Neural cell (in vitro differentiated cells): ENCODE results near the gene OGA. TPM values are rescaled to one million over a fixed set of nuclear protein-coding genes. Genes with fewer than 3 reads are reported as not detected.

Source experiments
- H2AFZ ChIP-seq: fragments of 200-600, 300-800 bp; sonication (generic), shearing (Covaris generic); 2 replicates; pipeline ENCODE4 v1.6.0; 2014; ENCODE audit warnings: low read depth, mild to moderate bottlenecking, antibody characterized with exemption, low read length, moderate library complexity
- H3F3A ChIP-seq: fragments of 200-600 bp; shearing (Covaris generic); 2 replicates; pipeline ENCODE4 v1.6.1; 2016; ENCODE audit warnings: mild to moderate bottlenecking, moderate library complexity, mixed read lengths, antibody characterized with exemption, low read length; ENCODE audit not compliant: insufficient read depth, poor library complexity, severe bottlenecking
- H3K27ac ChIP-seq: fragments of 200-600, 300-800 bp; sonication (generic), shearing (Covaris generic); 2 replicates; pipeline ENCODE4 v1.5.1; 2014; ENCODE audit warnings: mild to moderate bottlenecking, low read length, moderate library complexity
- H3K27me3 ChIP-seq: fragments of 300-800, 200-600 bp; sonication (generic), shearing (Covaris generic); 2 replicates; pipeline ENCODE4 v1.6.0; 2014; ENCODE audit warnings: mild to moderate bottlenecking, low read depth, low read length, moderate library complexity; ENCODE audit not compliant: insufficient read depth
- H3K36me3 ChIP-seq: fragments of 300-800, 200-600 bp; sonication (generic), shearing (Covaris generic); 2 replicates; pipeline ENCODE4 v1.5.1; 2014; ENCODE audit warnings: mild to moderate bottlenecking, antibody characterized with exemption, low read length, moderate library complexity; ENCODE audit not compliant: insufficient read depth
- H3K4me2 ChIP-seq: fragments of 300-800, 200-600 bp; sonication (generic), shearing (Covaris generic); 2 replicates; pipeline ENCODE4 v1.6.0; 2014; ENCODE audit warnings: mild to moderate bottlenecking, low read length
- H3K4me3 ChIP-seq: fragments of 300-800, 200-600 bp; sonication (generic), shearing (Covaris generic); 2 replicates; pipeline ENCODE4 v1.5.1; 2014; ENCODE audit warnings: mild to moderate bottlenecking, low read length, moderate library complexity
- H3K79me2 ChIP-seq: fragments of 200-600 bp; shearing (Covaris generic); replicated peaks from 2 replicates; pipeline ENCODE4 v1.6.0; 2014; ENCODE audit warnings: mild to moderate bottlenecking, low read length, moderate library complexity; ENCODE audit not compliant: insufficient read depth
- H3K9ac ChIP-seq: fragments of 300-800, 200-600 bp; sonication (generic), shearing (Covaris generic); 2 replicates; pipeline ENCODE4 v1.6.1; 2016; ENCODE audit warnings: mild to moderate bottlenecking, low read length, mixed read lengths
- H3K9me2 ChIP-seq: fragments of 200-600 bp; shearing (Covaris generic); 2 replicates; pipeline ENCODE4 v1.6.1; 2016; ENCODE audit warnings: mild to moderate bottlenecking, low read length, mixed read lengths; ENCODE audit not compliant: insufficient read depth
- H3K9me3 ChIP-seq: fragments of 200-600, 300-800 bp; sonication (generic), shearing (Covaris generic); 2 replicates; pipeline ENCODE4 v1.6.1; 2016; ENCODE audit warnings: mild to moderate bottlenecking, mixed run types, low read length, moderate library complexity, mixed read lengths
- H4K20me1 ChIP-seq: fragments of 200-600 bp; shearing (Covaris generic); 2 replicates; pipeline ENCODE4 v1.6.1; 2016; ENCODE audit warnings: mild to moderate bottlenecking, mixed run types; ENCODE audit not compliant: insufficient read depth
- EP300 ChIP-seq: fragments of 450-650 bp; conservative IDR thresholded peaks from 2 replicates; pipeline ENCODE4 v1.6.1; 2014; ENCODE audit warnings: antibody characterized with exemption, mild to moderate bottlenecking, moderate library complexity; ENCODE audit not compliant: poor library complexity, severe bottlenecking
- EZH2 ChIP-seq: fragments of 200-600, 300-800 bp; shearing (Covaris generic), sonication (generic); IDR thresholded peaks from 2 replicates; pipeline ENCODE4 v1.6.1; 2014; ENCODE audit warnings: antibody characterized with exemption, low read length, borderline replicate concordance, mild to moderate bottlenecking; ENCODE audit not compliant: insufficient read depth, poor library complexity, severe bottlenecking
- MXI1 ChIP-seq: fragments of 450-650 bp; conservative IDR thresholded peaks from 2 replicates; pipeline ENCODE4 v1.6.1; 2014; ENCODE audit warnings: antibody characterized with exemption, mild to moderate bottlenecking; ENCODE audit not compliant: poor library complexity, severe bottlenecking
- POLR2AphosphoS5 ChIP-seq: IDR thresholded peaks from 2 replicates; pipeline ENCODE4 v1.6.1; 2012
- RAD21 ChIP-seq: fragments of 450-650 bp; conservative IDR thresholded peaks from 2 replicates; pipeline ENCODE4 v1.6.1; 2014; ENCODE audit warnings: antibody characterized with exemption, mild to moderate bottlenecking, moderate library complexity
- REST ChIP-seq: IDR thresholded peaks from 2 replicates; pipeline ENCODE4 v1.6.1; 2012; ENCODE audit warnings: borderline replicate concordance
- SMC3 ChIP-seq: fragments of 450-650 bp; conservative IDR thresholded peaks from 2 replicates; pipeline ENCODE4 v1.6.1; 2014; ENCODE audit warnings: antibody characterized with exemption, mild to moderate bottlenecking, moderate library complexity; ENCODE audit not compliant: poor library complexity
- TAF1 ChIP-seq: IDR thresholded peaks from 2 replicates; pipeline ENCODE4 v1.6.1; 2012; ENCODE audit warnings: low read depth
- polyA plus RNA-seq: library from polyadenylated mRNA; depleted of rRNA; stranded (reverse); fragments of >200 nt; gene quantifications from 2 replicates; pipeline ENCODE4 v1.2.3, GENCODE V29; 2014
- TF ChIP-seq, protein P1 (sequence below): fragments of 450-650 bp; IDR thresholded peaks from 2 replicates; pipeline ENCODE4 v1.5.1; 2014; ENCODE audit warnings: antibody characterized with exemption, mild to moderate bottlenecking, moderate library complexity; ENCODE audit not compliant: poor library complexity, severe bottlenecking

The OGA gene
- polyA plus RNA-seq, 1 donor from 2014 or later = 357 TPM

DNA sequence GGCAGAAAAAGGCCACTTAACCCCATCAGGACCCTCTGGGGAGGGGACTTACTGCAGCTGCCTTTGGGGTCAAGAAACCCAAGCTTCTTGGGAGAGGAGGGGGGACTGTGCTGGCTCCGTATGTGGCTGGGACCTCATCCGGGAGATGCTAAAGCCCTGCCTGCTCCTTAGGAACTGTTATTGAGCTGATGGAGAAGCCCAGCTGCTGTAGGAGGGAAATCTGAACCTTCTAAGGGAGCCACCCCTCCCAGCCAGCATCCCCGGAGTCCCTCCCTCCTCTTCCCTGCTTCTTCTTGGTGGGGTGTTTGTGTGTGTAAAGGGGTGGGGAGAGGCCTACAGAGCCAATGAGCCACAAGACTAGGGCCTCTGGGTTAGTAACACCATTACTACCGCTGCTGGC is 17.1 kb upstream of the OGA start:
- no peaks in the 10 kb centered on the region for H3K36me3 ChIP-seq
- no peak overlapping the region for H3K4me2 ChIP-seq

DNA sequence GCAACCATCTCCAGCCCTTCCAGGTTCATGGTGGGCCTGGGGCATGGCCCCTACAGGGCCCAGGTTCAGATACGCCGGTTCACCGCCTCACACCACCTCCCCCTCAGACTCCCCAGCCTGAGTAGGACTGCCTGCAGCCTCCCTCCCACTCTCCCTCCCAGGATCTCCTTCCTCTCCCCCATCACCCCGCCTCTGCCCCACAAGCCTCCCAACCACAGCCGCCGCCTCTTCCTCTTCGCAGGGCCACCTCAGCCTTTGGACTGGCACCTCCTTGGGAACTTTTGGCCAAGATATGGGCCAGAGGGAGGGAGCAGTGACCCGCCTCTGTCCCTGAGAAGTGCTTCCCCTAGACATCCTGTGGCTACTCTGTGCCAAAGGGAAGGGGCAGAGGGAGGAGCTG is 16.1 kb upstream of the OGA start:
- Histone ChIP-seq H3K4me3 (no peak overlapping the region), H2AFZ (no peak overlapping the region), H3K9me2 (no peaks in the 10 kb centered on the region), H3K9ac (no peak overlapping the region), H3K9me3 (no peaks in the 10 kb centered on the region), H3K27ac (no peak overlapping the region), H4K20me1 (no peaks in the 10 kb centered on the region), H3K36me3 (no peaks in the 10 kb centered on the region), H3K79me2 (no peaks in the 10 kb centered on the region), H3F3A (no peaks in the 10 kb centered on the region), H3K27me3 (no peaks in the 10 kb centered on the region), H3K4me2 (no peak overlapping the region)
- TF ChIP-seq REST = no peak
- TF ChIP-seq EZH2 = no peak
- TF ChIP-seq EP300 = no peak
- no peak for TF ChIP-seq MXI1
- no peak for TF ChIP-seq SMC3
- no peak for TF ChIP-seq POLR2AphosphoS5
- TF ChIP-seq TAF1 = no peak
- no peak for TF ChIP-seq RAD21
- TF ChIP-seq, protein P1, sequence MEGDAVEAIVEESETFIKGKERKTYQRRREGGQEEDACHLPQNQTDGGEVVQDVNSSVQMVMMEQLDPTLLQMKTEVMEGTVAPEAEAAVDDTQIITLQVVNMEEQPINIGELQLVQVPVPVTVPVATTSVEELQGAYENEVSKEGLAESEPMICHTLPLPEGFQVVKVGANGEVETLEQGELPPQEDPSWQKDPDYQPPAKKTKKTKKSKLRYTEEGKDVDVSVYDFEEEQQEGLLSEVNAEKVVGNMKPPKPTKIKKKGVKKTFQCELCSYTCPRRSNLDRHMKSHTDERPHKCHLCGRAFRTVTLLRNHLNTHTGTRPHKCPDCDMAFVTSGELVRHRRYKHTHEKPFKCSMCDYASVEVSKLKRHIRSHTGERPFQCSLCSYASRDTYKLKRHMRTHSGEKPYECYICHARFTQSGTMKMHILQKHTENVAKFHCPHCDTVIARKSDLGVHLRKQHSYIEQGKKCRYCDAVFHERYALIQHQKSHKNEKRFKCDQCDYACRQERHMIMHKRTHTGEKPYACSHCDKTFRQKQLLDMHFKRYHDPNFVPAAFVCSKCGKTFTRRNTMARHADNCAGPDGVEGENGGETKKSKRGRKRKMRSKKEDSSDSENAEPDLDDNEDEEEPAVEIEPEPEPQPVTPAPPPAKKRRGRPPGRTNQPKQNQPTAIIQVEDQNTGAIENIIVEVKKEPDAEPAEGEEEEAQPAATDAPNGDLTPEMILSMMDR = no peak

More for the DNA sequence above, 17.1 kb upstream of the OGA start:
- H3K4me3 ChIP-seq = no peak overlapping the region
- H3K27me3 ChIP-seq = no peaks in the 10 kb centered on the region
- no peak for TF ChIP-seq RAD21
- TF ChIP-seq, protein P1 = no peak
- TF ChIP-seq SMC3 = no peak
- TF ChIP-seq EZH2 = no peak
- no peak for TF ChIP-seq EP300
- no peak overlapping the region for H3K9ac ChIP-seq
- no peak overlapping the region for H3K27ac ChIP-seq
- no peaks in the 10 kb centered on the region for H4K20me1 ChIP-seq
- H3K9me3 ChIP-seq = no peaks in the 10 kb centered on the region
- no peaks in the 10 kb centered on the region for H3K9me2 ChIP-seq
- H3F3A ChIP-seq = no peaks in the 10 kb centered on the region
- H2AFZ ChIP-seq = no peak overlapping the region
- H3K79me2 ChIP-seq = no peaks in the 10 kb centered on the region
